Mesodermal cell (in vitro differentiated cells): Measurements from ENCODE around the gene CSNK1G3.

Source experiments
- H3K27ac ChIP-seq: 2 replicates; pipeline ENCODE4 v1.7.0; 2013; ENCODE audit warnings: mild to moderate bottlenecking, low read depth, low read length, moderate library complexity; ENCODE audit not compliant: severe bottlenecking
- H3K36me3 ChIP-seq: 2 replicates; pipeline ENCODE4 v1.7.1; 2013; ENCODE audit warnings: mild to moderate bottlenecking, low read length, moderate library complexity; ENCODE audit not compliant: control insufficient read depth, insufficient read depth
- H3K4me1 ChIP-seq: one replicate; pipeline ENCODE4 v1.7.1; 2013; ENCODE audit warnings: mild to moderate bottlenecking, low read length; ENCODE audit not compliant: insufficient read depth, control insufficient read depth, poor library complexity, severe bottlenecking
- H3K4me3 ChIP-seq: 2 replicates; pipeline ENCODE4 v1.7.0; 2013; ENCODE audit warnings: low read length, control low read depth, mild to moderate bottlenecking; ENCODE audit not compliant: insufficient read depth, poor library complexity, severe bottlenecking; ENCODE audit errors: extremely low read depth
- H3K9me3 ChIP-seq: 2 replicates; pipeline ENCODE4 v1.7.1; 2013; ENCODE audit warnings: mild to moderate bottlenecking, low read length, moderate library complexity; ENCODE audit not compliant: control insufficient read depth
- whole genome bisulfite sequencing, 2 experiments: methylation state at CpG; one replicate each; pipeline ENCODE4 v1.1.5; 2013; ENCODE audit warnings: missing lambda C conversion rate in 2 of 2; ENCODE audit not compliant: insufficient coverage in 2 of 2; 5-methylcytosine and 5-hydroxymethylcytosine counted together

The CSNK1G3 gene

GRCh38 chr5:123639244-123639643 is 127.3 kb downstream of the CSNK1G3 start:
- Histone ChIP-seq H3K4me1 (no peaks in the 10 kb centered on the region), H3K9me3 (peaks cover 3% of the 10 kb centered on the region)
- 75% methylated on average over 1 of the region's 2 CpGs; no CpG with 5 or more reads in 1 of the 2 experiments for WGBS, 2 experiments

GRCh38 chr5:123645024-123645603 is 133.1 kb downstream of the CSNK1G3 start:
- H3K9me3 ChIP-seq = no peaks in the 10 kb centered on the region
- H3K4me3 ChIP-seq = no peak overlapping the region
- H3K27ac ChIP-seq = no peak overlapping the region
- no CpG with 5 or more reads among the region's 1 CpG for WGBS, 2 experiments
- H3K4me1 ChIP-seq = peaks cover 2% of the 10 kb centered on the region
- no peaks in the 10 kb centered on the region for H3K36me3 ChIP-seq

More at GRCh38 chr5:123639244-123639643, 127.3 kb downstream of the CSNK1G3 start:
- no peaks in the 10 kb centered on the region for H3K36me3 ChIP-seq
- H3K27ac ChIP-seq = no peak overlapping the region
- H3K4me3 ChIP-seq = no peak overlapping the region

DNA sequence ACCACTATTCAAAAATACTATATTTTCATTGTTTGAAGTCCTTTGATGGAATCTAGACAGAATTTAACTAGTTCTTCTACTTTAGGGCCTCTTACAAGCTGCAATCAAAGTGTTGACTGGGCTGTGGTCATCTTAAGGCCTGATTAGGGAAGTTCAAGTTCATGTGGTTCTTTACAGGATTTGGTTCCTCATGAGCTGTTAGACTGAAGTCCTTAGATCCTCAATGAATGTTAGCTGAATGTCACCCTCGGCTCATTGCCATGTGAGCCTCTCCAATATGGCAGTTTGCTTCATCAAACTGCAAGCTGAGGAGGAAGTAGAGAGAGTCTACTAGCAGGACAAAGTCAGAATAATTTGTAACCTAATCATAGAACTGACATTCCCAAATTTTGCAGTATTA is 135.1 kb downstream of the CSNK1G3 start:
- no peak overlapping the region for H3K27ac ChIP-seq
- WGBS, 2 experiments = 100% methylated on average over 1 of the region's 1 CpG; no CpG with 5 or more reads in 1 of the 2 experiments

DNA sequence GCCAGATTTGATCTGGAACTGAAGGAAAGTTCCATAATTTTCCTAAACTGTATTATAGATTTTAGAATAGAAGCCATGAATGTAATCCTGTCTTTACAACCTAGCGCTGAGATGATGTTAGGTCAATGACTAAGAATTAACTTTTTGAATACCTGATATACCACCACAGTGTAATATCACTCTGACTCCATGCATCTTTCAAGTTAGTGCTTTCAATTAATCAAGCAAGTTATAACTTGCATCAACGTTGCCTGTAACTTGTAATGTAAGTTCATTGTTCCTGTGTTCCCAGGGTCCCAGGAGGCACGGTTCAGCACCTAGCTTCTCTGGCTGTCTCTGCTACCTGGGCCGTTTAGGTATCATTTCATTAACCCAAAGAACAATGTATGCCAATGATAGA is 139.3 kb downstream of the CSNK1G3 start:
- Histone ChIP-seq H3K9me3 (no peaks in the 10 kb centered on the region), H3K4me3 (no peak overlapping the region), H3K4me1 (peaks cover 2% of the 10 kb centered on the region), H3K27ac (no peak overlapping the region), H3K36me3 (no peaks in the 10 kb centered on the region)
- whole genome bisulfite sequencing, 2 experiments = 67 to 83% methylated on average over 1 to 2 of the region's 4 CpGs

More for the DNA sequence above, 135.1 kb downstream of the CSNK1G3 start:
- no peaks in the 10 kb centered on the region for H3K9me3 ChIP-seq
- peaks cover 2% of the 10 kb centered on the region for H3K4me1 ChIP-seq
- H3K4me3 ChIP-seq = no peak overlapping the region
- no peaks in the 10 kb centered on the region for H3K36me3 ChIP-seq

- no peak overlapping the region for H3K27ac ChIP-seq
- no peaks in the 10 kb centered on the region for H3K36me3 ChIP-seq
- no peak overlapping the region for H3K4me3 ChIP-seq
- H3K9me3 ChIP-seq = no peaks in the 10 kb centered on the region
- H3K4me1 ChIP-seq = no peaks in the 10 kb centered on the region
- 100% methylated on average over 1 of the region's 2 CpGs for WGBS, 2 experiments
These were observed 147.0 kb downstream of the CSNK1G3 start for GRCh38 chr5:123659011-123659410.

GRCh38 chr5:123659495-123659894 is 147.5 kb downstream of the CSNK1G3 start:
- WGBS, 2 experiments = no CpG with 5 or more reads among the region's 2 CpGs
- H3K9me3 ChIP-seq = no peaks in the 10 kb centered on the region
- H3K4me1 ChIP-seq = no peaks in the 10 kb centered on the region
- H3K27ac ChIP-seq = no peak overlapping the region
- no peaks in the 10 kb centered on the region for H3K36me3 ChIP-seq
- no peak overlapping the region for H3K4me3 ChIP-seq

- H3K4me3 ChIP-seq = no peak overlapping the region
- H3K36me3 ChIP-seq = no peaks in the 10 kb centered on the region
- WGBS, 2 experiments = no CpG with 5 or more reads among the region's 1 CpG
These were observed 153.0 kb downstream of the CSNK1G3 start for GRCh38 chr5:123664961-123665360.

GRCh38 chr5:123665822-123666371 is 153.9 kb downstream of the CSNK1G3 start:
- Histone ChIP-seq H3K9me3 (peaks cover 9% of the 10 kb centered on the region), H3K4me1 (no peaks in the 10 kb centered on the region), H3K4me3 (no peak overlapping the region), H3K36me3 (no peaks in the 10 kb centered on the region), H3K27ac (no peak overlapping the region)
- 86% methylated on average over 1 of the region's 2 CpGs; no CpG with 5 or more reads in 1 of the 2 experiments for WGBS, 2 experiments

More at GRCh38 chr5:123664961-123665360, 153.0 kb downstream of the CSNK1G3 start:
- Histone ChIP-seq H3K27ac (no peak overlapping the region), H3K9me3 (peaks cover 9% of the 10 kb centered on the region), H3K4me1 (no peaks in the 10 kb centered on the region)
